ENCODE data around the gene TMEM229A.

- no peak for TF ChIP-seq NR3C1 (CRISPR knock-in tag; conservative IDR thresholded peaks at IDR 0.05; ENCODE audit: low read depth)
- TF ChIP-seq CREB1 (CRISPR knock-in tag; IDR thresholded peaks at IDR 0.05): no peak
- TF ChIP-seq CTCF (IDR thresholded peaks at IDR 0.05): no peak
- no peak for TF ChIP-seq FOXP1 (CRISPR knock-in tag; IDR thresholded peaks at IDR 0.05; ENCODE audit: borderline replicate concordance)
- no peak for TF ChIP-seq ZNF263 (CRISPR knock-in tag; IDR thresholded peaks at IDR 0.05; ENCODE audit: low read depth)
- no peak for TF ChIP-seq ATF6 (CRISPR knock-in tag; IDR thresholded peaks at IDR 0.05)
- TF ChIP-seq FOXJ3 (CRISPR knock-in tag; IDR thresholded peaks at IDR 0.05; ENCODE audit: borderline replicate concordance): no peak
- TF ChIP-seq ZNF121 (CRISPR knock-in tag; IDR thresholded peaks at IDR 0.05): no peak
- TF ChIP-seq FOXP4 (CRISPR knock-in tag; IDR thresholded peaks at IDR 0.05): no peak
- TF ChIP-seq SP1 (CRISPR knock-in tag; conservative IDR thresholded peaks at IDR 0.05): no peak
- TF ChIP-seq TEAD4 (CRISPR knock-in tag; IDR thresholded peaks at IDR 0.05): no peak
Observed at GRCh38 chr7:124058515-124058914, 25.6 kb upstream of the TMEM229A start.

All from WTC11 (cell line).